Keratinocyte (primary cell): ENCODE results near the gene ARID1B. TPM values are rescaled to one million over a fixed set of nuclear protein-coding genes. Genes with fewer than 3 reads are reported as not detected.

ENCODE experiments used
- DNase-seq: peaks from one replicate; pipeline ENCODE4 v3.0.0-alpha.2; 2011; ENCODE audit warnings: low read depth, missing footprints, low spot score
- FAIRE-seq: peaks from 2 replicates; lab custom pipeline; 2011; peaks lifted over from hg19 to GRCh38; lab: Jason Lieb, UNC
- H2AFZ ChIP-seq: 2 replicates; pipeline ENCODE4 v1.6.0; 2012; ENCODE audit warnings: low read length, control low read depth, inconsistent platforms; ENCODE audit not compliant: control insufficient read depth
- H3K27ac ChIP-seq: 2 replicates; pipeline ENCODE4 v1.5.1; 2011; ENCODE audit warnings: low read length; ENCODE audit not compliant: control insufficient read depth, insufficient read depth
- H3K27me3 ChIP-seq: 3 replicates; pipeline ENCODE4 v1.6.0; 2011; ENCODE audit warnings: low read length; ENCODE audit not compliant: control insufficient read depth, insufficient read depth; ENCODE audit errors: extremely low read depth
- H3K36me3 ChIP-seq, 2 experiments: 2 replicates in 1 of 2; 3 replicates in 1 of 2; pipeline ENCODE4 v1.5.1; 2011; ENCODE audit warnings: low read length in 2 of 2, mild to moderate bottlenecking in 1 of 2; ENCODE audit not compliant: control insufficient read depth in 2 of 2, insufficient read depth in 2 of 2; ENCODE audit errors: extremely low read depth in 1 of 2
- H3K4me1 ChIP-seq: 3 replicates; pipeline ENCODE4 v1.5.1; 2011; ENCODE audit warnings: low read length; ENCODE audit not compliant: control insufficient read depth, insufficient read depth; ENCODE audit errors: extremely low read depth
- H3K4me2 ChIP-seq: 3 replicates; pipeline ENCODE4 v1.6.0; 2011; ENCODE audit warnings: low read depth, low read length; ENCODE audit not compliant: control insufficient read depth, insufficient read depth; ENCODE audit errors: extremely low read depth
- H3K4me3 ChIP-seq, 3 experiments: fragments of 200-600 bp in 1 of 3; sonication (generic) in 1 of 3; 2 replicates in 2 of 3; 3 replicates in 1 of 3; pipeline ENCODE4 v1.5.1; 2011 to 2016; ENCODE audit warnings: low read length in 3 of 3, mild to moderate bottlenecking in 3 of 3, control low read depth in 2 of 3, inconsistent platforms in 1 of 3, low read depth in 1 of 3, mixed read lengths in 1 of 3, mixed run types in 1 of 3, moderate library complexity in 1 of 3; ENCODE audit not compliant: control insufficient read depth in 2 of 3, insufficient read depth in 2 of 3; ENCODE audit errors: extremely low read depth in 1 of 3
- H3K79me2 ChIP-seq: 2 replicates; pipeline ENCODE4 v1.6.0; 2012; ENCODE audit warnings: low read length; ENCODE audit not compliant: control insufficient read depth, insufficient read depth
- H3K9ac ChIP-seq: 3 replicates; pipeline ENCODE4 v1.6.0; 2011; ENCODE audit warnings: low read length; ENCODE audit not compliant: control insufficient read depth, insufficient read depth; ENCODE audit errors: extremely low read depth
- H3K9me1 ChIP-seq: 3 replicates; pipeline ENCODE4 v1.6.0; 2011; ENCODE audit warnings: low read length; ENCODE audit not compliant: control insufficient read depth, insufficient read depth; ENCODE audit errors: extremely low read depth
- H3K9me3 ChIP-seq: 2 replicates; pipeline ENCODE4 v1.5.1; 2012; ENCODE audit warnings: low read depth, low read length; ENCODE audit not compliant: control insufficient read depth
- H4K20me1 ChIP-seq: 3 replicates; pipeline ENCODE4 v1.6.0; 2011; ENCODE audit warnings: low read length; ENCODE audit not compliant: control insufficient read depth, insufficient read depth; ENCODE audit errors: extremely low read depth
- EZH2 ChIP-seq: IDR thresholded peaks from one replicate; pipeline ENCODE4 v1.6.1; 2012; ENCODE audit warnings: inconsistent platforms, mild to moderate bottlenecking, low read length, moderate library complexity
- dilution Hi-C: fragments of 300-500 bp; cut with MboI; formaldehyde crosslinking; loops from one replicate; pipeline ENCODE4 v1.7.0; 2020; ENCODE audit warnings: low sequenced_read_pairs; ENCODE audit not compliant: extremely low pct_ligation_motif_present
- polyA plus RNA-seq, 5 experiments: library from polyadenylated mRNA; depleted of rRNA in 3 of 5; stranded (reverse) in 3 of 5; stranded (forward) in 1 of 5; unstranded in 1 of 5; fragments of >200 nt; gene quantifications; 1 replicate in 1 of 5; 2 replicates in 3 of 5; 3 replicates in 1 of 5; pipeline versions ENCODE4 v1.2.1 to v1.2.3, GENCODE V29; 2011 to 2012; ENCODE audit warnings: missing spikeins in 2 of 5, low read depth in 1 of 5, low replicate concordance in 1 of 5
- TF ChIP-seq, protein P1 (sequence below), 3 experiments: IDR thresholded peaks in 1 of 3; conservative IDR thresholded peaks in 1 of 3; optimal IDR thresholded peaks in 1 of 3; 2 replicates in 2 of 3; 3 replicates in 1 of 3; pipeline versions ENCODE3 to v1.5.1; 2011; ENCODE audit warnings: low read length in 3 of 3, mild to moderate bottlenecking in 3 of 3, moderate library complexity in 2 of 3, control low read depth in 1 of 3, inconsistent platforms in 1 of 3; ENCODE audit not compliant: insufficient read depth in 2 of 3; ENCODE audit errors: extremely low read depth in 1 of 3

The ARID1B gene
- polyA plus RNA-seq, 1 donor (not counting 4 experiments of a cell fraction or from before 2014, with no cell fraction given): 14.9 TPM

DNA sequence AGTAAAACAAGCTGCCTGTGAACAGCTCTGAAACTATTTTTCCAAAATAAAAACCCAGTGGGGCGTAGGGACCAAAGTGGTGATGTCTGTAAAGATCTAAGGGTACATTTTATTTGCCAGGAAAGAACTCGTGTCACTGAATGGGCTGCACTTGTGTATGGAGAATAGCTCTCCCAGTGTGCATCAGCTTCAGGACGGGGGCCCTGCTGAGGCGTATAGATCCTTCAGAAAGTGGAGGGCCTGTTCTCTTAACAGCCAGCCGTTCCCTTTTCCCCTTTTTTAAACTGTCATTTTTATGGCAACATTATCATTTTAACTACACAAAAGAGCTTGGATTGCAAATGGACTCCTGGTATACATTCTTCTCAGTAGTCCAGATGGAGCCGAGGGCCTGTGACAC, 408.8 kb downstream of the ARID1B start:
- Histone ChIP-seq H2AFZ (no peak overlapping the region), H3K27me3 (no peaks in the 10 kb centered on the region), H3K27ac (no peak overlapping the region), H3K4me1 (peaks cover 19% of the 10 kb centered on the region), H3K9me3 (no peaks in the 10 kb centered on the region), H3K4me2 (no peak overlapping the region), H4K20me1 (no peaks in the 10 kb centered on the region), H3K4me3 (no peak overlapping the region), H3K9ac (no peak overlapping the region), H3K36me3 (peaks cover 11 to 19% of the 10 kb centered on the region in 2 experiments), H3K79me2 (no peaks in the 10 kb centered on the region), H3K9me1 (no peaks in the 10 kb centered on the region)
- TF ChIP-seq, protein P1, sequence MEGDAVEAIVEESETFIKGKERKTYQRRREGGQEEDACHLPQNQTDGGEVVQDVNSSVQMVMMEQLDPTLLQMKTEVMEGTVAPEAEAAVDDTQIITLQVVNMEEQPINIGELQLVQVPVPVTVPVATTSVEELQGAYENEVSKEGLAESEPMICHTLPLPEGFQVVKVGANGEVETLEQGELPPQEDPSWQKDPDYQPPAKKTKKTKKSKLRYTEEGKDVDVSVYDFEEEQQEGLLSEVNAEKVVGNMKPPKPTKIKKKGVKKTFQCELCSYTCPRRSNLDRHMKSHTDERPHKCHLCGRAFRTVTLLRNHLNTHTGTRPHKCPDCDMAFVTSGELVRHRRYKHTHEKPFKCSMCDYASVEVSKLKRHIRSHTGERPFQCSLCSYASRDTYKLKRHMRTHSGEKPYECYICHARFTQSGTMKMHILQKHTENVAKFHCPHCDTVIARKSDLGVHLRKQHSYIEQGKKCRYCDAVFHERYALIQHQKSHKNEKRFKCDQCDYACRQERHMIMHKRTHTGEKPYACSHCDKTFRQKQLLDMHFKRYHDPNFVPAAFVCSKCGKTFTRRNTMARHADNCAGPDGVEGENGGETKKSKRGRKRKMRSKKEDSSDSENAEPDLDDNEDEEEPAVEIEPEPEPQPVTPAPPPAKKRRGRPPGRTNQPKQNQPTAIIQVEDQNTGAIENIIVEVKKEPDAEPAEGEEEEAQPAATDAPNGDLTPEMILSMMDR (optimal IDR thresholded peaks at IDR 0.05 in 1 of 3, IDR thresholded peaks at IDR 0.05 in 1 of 3, conservative IDR thresholded peaks at IDR 0.05 in 1 of 3; ENCODE audit: extremely low read depth in 1 of 3, insufficient read depth in 2 of 3, low read length in 3 of 3): no peak
- dilution Hi-C loops: no loop called here
- DNase-seq (no peak), FAIRE-seq (no peak)

DNA sequence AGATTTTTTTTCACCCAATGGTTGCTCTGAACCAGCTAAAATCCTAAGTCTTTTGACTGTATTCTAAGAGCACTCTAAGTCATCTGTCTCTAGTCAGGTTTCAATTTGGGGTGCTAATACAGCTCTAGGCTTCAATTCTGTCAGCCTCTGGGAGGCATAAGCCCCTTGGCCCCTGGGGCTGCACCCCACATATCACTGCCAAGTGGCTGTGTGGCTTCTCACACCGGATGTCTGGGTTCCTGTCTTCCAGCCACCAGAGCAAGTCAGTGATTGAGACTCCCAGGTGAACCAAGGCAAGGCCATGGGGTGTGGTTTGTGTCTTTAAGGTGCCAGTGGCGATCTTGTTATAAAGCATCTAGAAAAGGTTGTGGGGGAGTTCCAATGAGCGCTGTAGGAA, 409.6 kb downstream of the ARID1B start:
- Histone ChIP-seq H3K4me1 (peaks cover 11% of the 10 kb centered on the region), H4K20me1 (no peaks in the 10 kb centered on the region), H3K27ac (no peak overlapping the region), H3K9me3 (no peaks in the 10 kb centered on the region), H3K79me2 (no peaks in the 10 kb centered on the region), H3K9me1 (no peaks in the 10 kb centered on the region), H3K4me2 (no peak overlapping the region), H3K36me3 (peaks cover 11 to 19% of the 10 kb centered on the region in 2 experiments), H3K27me3 (no peaks in the 10 kb centered on the region), H3K9ac (no peak overlapping the region), H3K4me3 (no peak overlapping the region), H2AFZ (no peak overlapping the region)
- no peak for TF ChIP-seq EZH2
- TF ChIP-seq, protein P1 (optimal IDR thresholded peaks at IDR 0.05 in 1 of 3, IDR thresholded peaks at IDR 0.05 in 1 of 3, conservative IDR thresholded peaks at IDR 0.05 in 1 of 3; ENCODE audit: extremely low read depth in 1 of 3, insufficient read depth in 2 of 3, low read length in 3 of 3): no peak
- dilution Hi-C loops: no loop called here
- no peak for FAIRE-seq
- no peak for DNase-seq
